ENCODE results near the gene RNF113B.

Gene RNF113B

DNA sequence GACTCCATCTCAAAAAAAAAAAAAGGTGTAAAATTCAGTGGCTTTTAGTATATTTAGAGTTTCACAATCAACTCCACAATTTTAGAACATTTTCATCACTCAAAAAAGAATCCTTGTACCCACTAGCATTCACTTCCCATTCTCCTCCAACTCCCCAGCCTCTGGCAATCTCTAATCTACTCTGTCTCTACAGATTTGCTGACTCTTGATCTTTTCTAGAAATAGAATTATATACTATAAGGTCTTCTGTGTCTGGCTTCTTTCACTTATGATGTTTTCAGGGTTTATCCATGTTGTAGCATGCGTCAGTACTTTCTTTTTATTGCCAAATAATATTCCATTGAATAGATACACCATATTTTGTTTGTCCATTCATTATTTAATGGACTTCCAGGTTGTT, 42.2 kb downstream of the RNF113B start:
- DNase-seq, result no peak

- DNase-seq, result no peak
Observed at GRCh38 chr13:98133946-98134345, 43.1 kb downstream of the RNF113B start.

DNA sequence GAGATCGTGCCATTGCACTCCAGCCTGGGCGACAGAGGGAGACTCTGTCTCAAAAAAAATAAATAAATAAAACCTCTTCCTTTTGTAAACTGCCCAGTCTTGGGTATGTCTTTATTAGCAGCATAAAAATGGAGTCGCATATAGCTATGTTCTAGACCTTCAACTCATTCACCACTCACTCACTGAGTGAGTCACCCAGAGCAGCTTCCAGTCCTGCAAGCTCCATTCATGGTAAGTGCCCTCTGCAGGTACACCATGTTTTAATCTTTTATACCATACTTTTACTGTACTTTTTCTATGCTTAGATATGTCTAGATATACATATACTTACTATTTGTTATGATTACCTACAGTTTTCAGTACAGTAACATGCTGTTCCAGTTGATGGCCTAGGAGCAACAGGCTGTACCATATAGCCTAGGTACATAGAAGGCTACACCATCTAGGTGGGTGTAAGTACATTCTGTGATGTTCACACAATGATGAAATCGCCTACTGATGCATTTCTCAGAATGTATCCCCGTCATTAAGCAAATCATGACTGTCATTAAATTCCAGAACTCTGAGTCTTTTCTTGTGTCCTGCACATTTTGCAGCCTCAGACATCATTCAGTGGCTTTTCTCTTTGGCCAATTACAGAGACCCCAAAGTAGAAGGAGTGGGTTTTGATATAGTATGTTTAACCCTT, 47.9 kb downstream of the RNF113B start:
- no peak for DNase-seq
